Small intestine (tissue), 7 donors: Measurements from ENCODE around the gene SNX14. TPM values are rescaled to one million over a fixed set of nuclear protein-coding genes. Genes with fewer than 3 reads are reported as not detected.
A peak's percentile ranks its signal among the peaks of the same experiment; 100 is the strongest.
"Not testable (repeated sequence)": the region's sequence is repeated elsewhere in the genome, so short reads cannot be mapped to it uniquely, and the experiment has no call there.

Source experiments
- DNase-seq, 2 donors: peaks; one replicate each; pipeline versions ENCODE4 v3.0.0 to v3.0.0-alpha.2; 2013
- FAIRE-seq: peaks from 2 replicates; lab custom pipeline; 2012; peaks lifted over from hg19 to GRCh38; lab: Jason Lieb, UNC
- H3K27ac ChIP-seq, 3 donors: one replicate each; pipeline ENCODE4 v1.5.1; 2013; ENCODE audit warnings: low read length in 2 of 3, mild to moderate bottlenecking in 2 of 3, control low read depth in 1 of 3, inconsistent platforms in 1 of 3, low read depth in 1 of 3, moderate library complexity in 1 of 3
- H3K27me3 ChIP-seq, 3 donors: one replicate each; pipeline ENCODE4 v1.6.1; 2013; ENCODE audit warnings: low read length in 3 of 3, inconsistent platforms in 1 of 3; ENCODE audit not compliant: control insufficient read depth in 3 of 3, insufficient read depth in 3 of 3
- H3K36me3 ChIP-seq, 3 donors: one replicate each; pipeline ENCODE4 v1.6.1; 2013; ENCODE audit warnings: low read length in 3 of 3, inconsistent platforms in 1 of 3, low read depth in 1 of 3, mild to moderate bottlenecking in 1 of 3, moderate library complexity in 1 of 3; ENCODE audit not compliant: control insufficient read depth in 3 of 3, insufficient read depth in 2 of 3
- H3K4me1 ChIP-seq, 3 donors: one replicate each; pipeline ENCODE4 v1.6.1; 2013; ENCODE audit warnings: low read length in 2 of 3, inconsistent platforms in 1 of 3, low read depth in 1 of 3, mild to moderate bottlenecking in 1 of 3, moderate library complexity in 1 of 3; ENCODE audit not compliant: control insufficient read depth in 3 of 3, insufficient read depth in 2 of 3
- H3K4me3 ChIP-seq, 3 donors: one replicate each; pipeline ENCODE4 v1.5.1; 2013; ENCODE audit warnings: low read length in 3 of 3, control low read depth in 1 of 3, inconsistent platforms in 1 of 3, low read depth in 1 of 3, mild to moderate bottlenecking in 1 of 3, moderate library complexity in 1 of 3
- H3K9me3 ChIP-seq, 2 donors: one replicate each; pipeline ENCODE4 v1.6.1; 2013; ENCODE audit warnings: low read depth in 1 of 2, low read length in 1 of 2; ENCODE audit not compliant: control insufficient read depth in 2 of 2, insufficient read depth in 1 of 2
- WGBS, 3 donors: extraction: QIAGEN DNeasy Blood & Tissue Kit; methylation state at CpG; one replicate each; pipeline ENCODE4 v1.1.7; 2013; 5-methylcytosine and 5-hydroxymethylcytosine counted together
- polyA plus RNA-seq, 4 donors: library from polyadenylated mRNA; stranded (reverse) in 3 of 4; unstranded in 1 of 4; fragments of 200-250 nt in 3 of 4; fragments of 120-200 nt in 1 of 4; gene quantifications; one replicate each; pipeline versions ENCODE4 v1.2.1 to v1.2.3, GENCODE V29; 2013
- donor health status: healthy with polysubstance abuse.
- donor health status: control.
- donor health status: control.
- donor health status: Bipolar disorder and iron deficiency.
- donor health status: healthy.

SNX14 gene
- polyA plus RNA-seq, 4 donors: 43.2 to 98.4 (median 54.0) TPM

DNA sequence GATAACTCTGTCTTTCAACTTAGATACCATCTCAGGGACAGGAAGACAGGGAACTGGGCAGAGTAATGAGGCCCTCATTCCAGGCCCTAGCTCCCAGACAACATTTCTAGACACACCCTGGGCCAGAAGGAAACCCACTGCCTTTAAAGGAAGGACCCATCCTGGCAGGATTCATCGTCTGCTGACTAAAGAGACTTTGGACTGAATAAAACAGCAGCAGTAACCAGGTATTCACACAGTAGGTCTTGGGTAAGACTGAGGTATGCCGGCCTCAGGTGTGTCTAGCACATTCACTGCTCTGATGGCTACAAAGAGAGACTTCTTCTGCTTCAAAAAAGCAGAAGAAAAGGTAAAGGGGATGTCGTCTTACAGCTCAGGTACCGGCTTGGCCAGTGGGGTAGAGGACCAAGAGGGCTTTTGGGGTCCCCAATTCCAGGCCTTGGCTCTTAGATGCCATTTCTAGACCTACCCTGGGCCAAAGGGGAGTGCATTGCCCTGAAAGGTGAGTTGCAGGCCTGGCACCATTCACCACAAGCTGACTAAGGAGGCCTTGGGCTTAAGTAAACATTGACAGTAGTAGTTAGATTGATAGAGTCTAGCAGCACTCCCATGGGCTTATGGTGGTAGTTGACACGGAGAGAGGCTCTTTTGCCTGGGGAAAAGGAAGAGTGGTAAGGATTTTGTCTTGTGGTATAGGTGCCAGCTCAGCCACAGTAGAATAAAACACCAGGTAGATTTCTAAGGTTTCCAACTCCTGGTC, 13.4 kb downstream of the SNX14 start:
- H3K9me3 ChIP-seq: peaks cover 0 to 12% of the 10 kb centered on the region in 2 donors
- no peak overlapping the region for H3K4me3 ChIP-seq
- peaks cover 0 to 12% (median 0%) of the 10 kb centered on the region in 3 donors for H3K36me3 ChIP-seq
- H3K4me1 ChIP-seq: peaks cover 2 to 14% (median 7%) of the 10 kb centered on the region in 3 donors
- whole genome bisulfite sequencing, 3 donors: 73 to 85% (median 79%) methylated on average over 5 of the region's 5 CpGs
- DNase-seq (peak; percentile 19 to 46), FAIRE-seq (no peak)
- H3K27me3 ChIP-seq: no peaks in the 10 kb centered on the region
- H3K27ac ChIP-seq: peak overlapping the region in 1 of 3 donors; percentile 42

DNA sequence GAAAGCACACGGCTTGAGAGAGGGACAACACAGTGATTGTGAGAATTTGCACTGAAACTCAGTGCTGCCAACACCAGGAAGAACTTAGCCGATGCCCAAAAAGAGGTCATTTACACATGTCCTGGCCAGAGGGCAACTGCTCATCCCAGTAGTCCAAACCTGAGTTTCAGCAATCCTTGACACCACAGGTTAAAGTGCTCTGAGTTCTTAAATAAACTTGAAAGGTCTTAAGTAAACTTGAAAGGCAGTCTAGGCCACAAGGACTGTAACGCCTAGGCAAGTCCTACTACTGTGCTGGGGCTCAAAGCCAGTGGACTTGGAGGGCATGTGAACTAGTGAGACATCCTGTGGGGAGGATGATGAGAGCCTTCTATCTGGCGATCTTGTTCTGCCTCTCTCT, 14.1 kb downstream of the SNX14 start:
- DNase-seq: peak in 1 of 2 donors; percentile 3
- peaks cover 0 to 12% (median 0%) of the 10 kb centered on the region in 3 donors for H3K36me3 ChIP-seq
- no peaks in the 10 kb centered on the region for H3K27me3 ChIP-seq
- no peak for FAIRE-seq
- H3K9me3 ChIP-seq: peaks cover 0 to 8% of the 10 kb centered on the region in 2 donors
- no peak overlapping the region for H3K4me3 ChIP-seq
- H3K27ac ChIP-seq: peak overlapping the region in 1 of 3 donors; percentile 42
- H3K4me1 ChIP-seq: peaks cover 2 to 14% (median 13%) of the 10 kb centered on the region in 3 donors
- WGBS, 3 donors: 81 to 88% (median 87%) methylated on average over 4 of the region's 4 CpGs

DNA sequence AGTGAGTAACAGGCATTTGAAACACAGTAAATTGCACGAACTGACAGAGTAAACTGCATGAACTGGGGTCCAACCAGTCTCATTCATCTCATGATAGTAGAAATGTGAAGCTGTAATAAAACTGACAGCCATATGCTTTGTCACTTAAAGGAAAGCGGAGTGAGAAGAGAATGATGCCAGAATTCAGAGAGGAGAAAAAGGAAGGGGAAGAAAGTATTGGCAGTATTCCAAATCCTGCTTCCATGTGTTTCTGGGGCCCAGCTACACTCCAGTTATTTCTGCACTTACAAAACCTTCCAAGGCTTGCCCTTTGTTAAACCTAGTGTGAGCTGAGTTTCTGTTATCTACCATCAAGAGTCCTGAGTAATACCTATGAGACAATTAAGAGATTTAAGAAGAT, 17.2 kb downstream of the SNX14 start:
- Histone ChIP-seq H3K27me3 (no peaks in the 10 kb centered on the region), H3K36me3 (peaks cover 0 to 17% (median 0%) of the 10 kb centered on the region in 3 donors), H3K4me1 (peaks cover 2 to 14% (median 13%) of the 10 kb centered on the region in 3 donors), H3K9me3 (peaks cover 0 to 4% of the 10 kb centered on the region in 2 donors), H3K27ac (no peak overlapping the region), H3K4me3 (no peak overlapping the region)
- 69 to 95% (median 79%) methylated on average over 2 of the region's 2 CpGs for WGBS, 3 donors
- FAIRE-seq (no peak), DNase-seq (no peak)

DNA sequence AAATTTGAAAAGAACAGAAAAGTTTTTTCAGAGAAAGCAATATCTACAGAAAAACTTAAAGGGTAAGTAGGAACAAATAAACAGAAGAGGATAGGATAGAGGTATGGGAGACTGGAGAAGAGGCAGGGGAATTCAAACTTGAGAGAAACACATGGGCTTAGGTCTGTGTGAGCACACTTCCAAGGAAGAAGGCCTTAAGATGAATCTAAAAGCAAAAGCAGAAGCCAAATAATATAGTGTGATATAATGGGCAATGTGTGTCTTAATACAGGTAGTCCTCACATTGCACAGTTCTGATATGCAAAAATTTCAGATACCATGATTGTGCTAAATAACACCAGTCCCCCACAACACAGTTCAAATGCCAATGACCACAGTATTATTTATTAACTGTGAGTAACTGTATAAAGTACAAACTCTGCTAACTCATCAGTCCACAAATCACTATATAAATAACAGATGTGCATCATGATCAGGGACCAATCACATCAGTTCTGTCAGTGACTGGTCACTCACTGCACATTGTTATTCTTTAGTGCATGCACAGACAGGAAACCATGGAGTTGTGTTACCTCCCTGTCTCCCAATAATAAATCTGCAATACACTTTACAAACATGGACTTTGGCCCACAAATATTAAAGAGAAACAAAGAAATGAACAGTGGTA, 18.6 kb downstream of the SNX14 start:
- no peak for FAIRE-seq
- Histone ChIP-seq H3K4me1 (peaks cover 2 to 9% (median 7%) of the 10 kb centered on the region in 3 donors), H3K36me3 (peaks cover 0 to 15% (median 2%) of the 10 kb centered on the region in 3 donors), H3K4me3 (no peak overlapping the region), H3K27me3 (no peaks in the 10 kb centered on the region), H3K9me3 (no peaks in the 10 kb centered on the region), H3K27ac (peak overlapping the region in 1 of 3 donors; percentile 32)
- peak; percentile 54 to 77 for DNase-seq

DNA sequence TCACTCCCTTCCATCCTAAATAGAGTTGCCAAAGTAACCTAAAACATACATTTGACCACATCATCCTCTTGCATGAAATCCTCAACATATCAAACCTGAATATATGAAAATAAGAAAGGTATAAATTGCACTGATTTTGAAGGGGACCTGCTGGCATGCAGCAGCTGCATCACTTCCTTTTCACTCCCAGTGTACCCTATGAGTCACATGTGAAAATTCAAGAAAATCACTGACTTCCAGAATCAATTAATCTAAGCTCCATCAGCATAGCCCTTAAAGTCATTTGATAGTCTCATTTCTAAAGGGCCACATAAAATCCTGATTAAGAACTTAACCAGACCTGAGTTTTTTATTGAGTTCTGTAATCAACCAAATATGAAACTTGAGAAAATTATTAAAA, 24.3 kb downstream of the SNX14 start:
- Histone ChIP-seq H3K36me3 (peaks cover 0 to 24% (median 6%) of the 10 kb centered on the region in 3 donors), H3K4me1 (no peaks in the 10 kb centered on the region), H3K27me3 (no peaks in the 10 kb centered on the region), H3K4me3 (no peak overlapping the region), H3K9me3 (no peaks in the 10 kb centered on the region), H3K27ac (no peak overlapping the region)
- FAIRE-seq: no peak
- DNase-seq: no peak

DNA sequence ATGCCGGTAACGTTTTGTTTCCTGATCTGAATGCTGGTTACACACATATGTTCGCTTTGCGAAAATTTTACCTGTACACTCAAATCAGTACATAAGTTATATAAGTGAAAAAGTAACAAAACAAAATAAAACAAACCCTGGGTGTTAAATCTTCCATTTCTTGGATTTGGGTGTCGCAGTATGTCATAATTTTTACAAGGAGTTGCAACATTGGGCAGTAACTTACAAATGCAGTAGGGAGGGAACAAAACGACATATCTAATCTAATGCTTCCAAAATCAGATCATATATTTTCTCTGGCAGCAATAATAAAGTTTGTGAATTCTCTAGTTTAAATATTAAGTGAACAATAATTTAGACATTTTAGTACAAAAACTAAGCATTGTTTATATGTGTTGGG, 25.2 kb downstream of the SNX14 start:
- Histone ChIP-seq H3K36me3 (peaks cover 0 to 26% (median 6%) of the 10 kb centered on the region in 3 donors), H3K27ac (no peak overlapping the region), H3K9me3 (no peaks in the 10 kb centered on the region), H3K4me1 (no peaks in the 10 kb centered on the region), H3K4me3 (no peak overlapping the region), H3K27me3 (no peaks in the 10 kb centered on the region)
- FAIRE-seq: no peak
- no peak for DNase-seq
- WGBS, 3 donors: 88 to 91% (median 89%) methylated on average over 6 of the region's 6 CpGs

DNA sequence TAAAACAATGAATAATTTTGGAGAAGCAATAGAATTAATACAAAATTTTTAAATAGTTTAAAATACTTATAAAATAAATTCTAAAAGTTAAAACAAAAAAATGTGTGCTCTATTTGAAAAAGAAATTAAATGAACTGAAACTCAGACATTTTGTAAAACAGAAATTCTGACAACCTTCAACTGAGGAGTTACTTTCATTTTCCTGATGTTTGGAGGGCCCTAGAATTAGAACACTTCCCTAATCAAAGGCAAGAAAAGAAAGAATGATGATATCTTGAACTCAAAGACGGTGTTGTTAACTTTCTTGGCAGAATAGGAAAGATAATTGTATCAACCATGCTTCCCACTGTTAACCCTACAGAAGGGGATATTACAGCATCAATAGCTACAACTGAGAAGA, 27.9 kb downstream of the SNX14 start:
- Histone ChIP-seq H3K4me1 (no peaks in the 10 kb centered on the region), H3K4me3 (no peak overlapping the region), H3K36me3 (peaks cover 0 to 26% (median 6%) of the 10 kb centered on the region in 3 donors), H3K9me3 (no peaks in the 10 kb centered on the region), H3K27me3 (no peaks in the 10 kb centered on the region), H3K27ac (no peak overlapping the region)
- FAIRE-seq (peak; percentile 96), DNase-seq (no peak)
- WGBS, 3 donors: 31 to 50% (median 39%) methylated on average over 1 of the region's 1 CpG

DNA sequence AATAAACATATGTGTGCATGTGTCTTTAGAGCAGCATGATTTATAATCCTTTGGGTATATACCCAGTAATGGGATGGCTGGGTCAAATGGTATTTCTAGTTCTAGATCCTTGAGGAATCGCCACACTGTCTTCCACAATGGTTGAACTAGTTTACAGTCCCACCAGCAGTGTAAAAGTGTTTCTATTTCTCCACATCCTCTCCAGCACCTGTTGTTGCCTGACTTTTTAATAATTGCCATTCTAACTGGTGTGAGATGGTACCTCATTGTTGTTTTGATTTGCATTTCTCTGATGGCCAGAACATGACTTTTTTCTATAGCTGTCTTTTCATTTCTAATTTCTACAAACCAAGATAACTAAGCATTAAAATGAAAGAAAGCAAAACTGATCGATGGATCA, 29.4 kb downstream of the SNX14 start:
- not testable (repeated sequence) for H3K4me1 ChIP-seq, H3K27ac ChIP-seq, H3K4me3 ChIP-seq, FAIRE-seq, H3K9me3 ChIP-seq, H3K27me3 ChIP-seq, DNase-seq
- peaks cover 0 to 26% (median 6%) of the 10 kb centered on the region in 3 donors for H3K36me3 ChIP-seq
- 97 to 100% (median 97%) methylated on average over 1 of the region's 2 CpGs for WGBS, 3 donors
